NCI-H82 treated with DMSO at 0.1 percent for 48 hours (cell line): Measurements from ENCODE around the gene DLGAP4.

Experiments used
- DNase-seq: peaks from one replicate; lab custom pipeline; 2025; ENCODE audit not compliant: unreplicated experiment; lab: John Stamatoyannopoulos, UW

The DLGAP4 gene

GRCh38 chr20:36273414-36274180 is 32.5 kb upstream of the DLGAP4 start:
- DNase-seq, result no peak

- DNase-seq, result peak; percentile 46
Measured at GRCh38 chr20:36274181-36274841, 31.8 kb upstream of the DLGAP4 start.

GRCh38 chr20:36275011-36275410 is 31.1 kb upstream of the DLGAP4 start:
- no peak for DNase-seq

GRCh38 chr20:36275441-36276189 is 30.5 kb upstream of the DLGAP4 start:
- peak; percentile 14 for DNase-seq

GRCh38 chr20:36277546-36277945 is 28.6 kb upstream of the DLGAP4 start:
- DNase-seq, result no peak

GRCh38 chr20:36279362-36279761 is 26.8 kb upstream of the DLGAP4 start:
- DNase-seq, result no peak

GRCh38 chr20:36279776-36280175 is 26.4 kb upstream of the DLGAP4 start:
- DNase-seq, result no peak

- DNase-seq, result no peak
Measured at GRCh38 chr20:36281785-36282380, 24.3 kb upstream of the DLGAP4 start.

GRCh38 chr20:36284751-36285150 is 21.4 kb upstream of the DLGAP4 start:
- DNase-seq, result no peak

GRCh38 chr20:36285746-36286447 is 20.2 kb upstream of the DLGAP4 start:
- DNase-seq, result no peak

GRCh38 chr20:36297656-36298055 is 8.5 kb upstream of the DLGAP4 start:
- DNase-seq, result no peak

- no peak for DNase-seq
Measured at GRCh38 chr20:36298061-36298460, 8.1 kb upstream of the DLGAP4 start.

- DNase-seq, result no peak
Measured at GRCh38 chr20:36298795-36299339, 7.3 kb upstream of the DLGAP4 start.

- no peak for DNase-seq
Measured at GRCh38 chr20:36299459-36299858, 6.7 kb upstream of the DLGAP4 start.

- DNase-seq, result no peak
Measured at GRCh38 chr20:36301359-36302119, 4.6 kb upstream of the DLGAP4 start.

GRCh38 chr20:36303020-36303595 is 3.0 kb upstream of the DLGAP4 start:
- no peak for DNase-seq

GRCh38 chr20:36303831-36304230 is 2.3 kb upstream of the DLGAP4 start:
- no peak for DNase-seq

- DNase-seq, result no peak
Measured at GRCh38 chr20:36304786-36305495, 1.2 kb upstream of the DLGAP4 start.
